Measurements from ENCODE around the gene GPSM1.

The GPSM1 gene, protein sequence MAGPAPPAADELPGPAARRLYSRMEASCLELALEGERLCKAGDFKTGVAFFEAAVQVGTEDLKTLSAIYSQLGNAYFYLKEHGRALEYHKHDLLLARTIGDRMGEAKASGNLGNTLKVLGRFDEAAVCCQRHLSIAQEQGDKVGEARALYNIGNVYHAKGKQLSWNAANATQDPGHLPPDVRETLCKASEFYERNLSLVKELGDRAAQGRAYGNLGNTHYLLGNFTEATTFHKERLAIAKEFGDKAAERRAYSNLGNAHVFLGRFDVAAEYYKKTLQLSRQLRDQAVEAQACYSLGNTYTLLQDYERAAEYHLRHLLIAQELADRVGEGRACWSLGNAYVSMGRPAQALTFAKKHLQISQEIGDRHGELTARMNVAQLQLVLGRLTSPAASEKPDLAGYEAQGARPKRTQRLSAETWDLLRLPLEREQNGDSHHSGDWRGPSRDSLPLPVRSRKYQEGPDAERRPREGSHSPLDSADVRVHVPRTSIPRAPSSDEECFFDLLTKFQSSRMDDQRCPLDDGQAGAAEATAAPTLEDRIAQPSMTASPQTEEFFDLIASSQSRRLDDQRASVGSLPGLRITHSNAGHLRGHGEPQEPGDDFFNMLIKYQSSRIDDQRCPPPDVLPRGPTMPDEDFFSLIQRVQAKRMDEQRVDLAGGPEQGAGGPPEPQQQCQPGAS

DNA sequence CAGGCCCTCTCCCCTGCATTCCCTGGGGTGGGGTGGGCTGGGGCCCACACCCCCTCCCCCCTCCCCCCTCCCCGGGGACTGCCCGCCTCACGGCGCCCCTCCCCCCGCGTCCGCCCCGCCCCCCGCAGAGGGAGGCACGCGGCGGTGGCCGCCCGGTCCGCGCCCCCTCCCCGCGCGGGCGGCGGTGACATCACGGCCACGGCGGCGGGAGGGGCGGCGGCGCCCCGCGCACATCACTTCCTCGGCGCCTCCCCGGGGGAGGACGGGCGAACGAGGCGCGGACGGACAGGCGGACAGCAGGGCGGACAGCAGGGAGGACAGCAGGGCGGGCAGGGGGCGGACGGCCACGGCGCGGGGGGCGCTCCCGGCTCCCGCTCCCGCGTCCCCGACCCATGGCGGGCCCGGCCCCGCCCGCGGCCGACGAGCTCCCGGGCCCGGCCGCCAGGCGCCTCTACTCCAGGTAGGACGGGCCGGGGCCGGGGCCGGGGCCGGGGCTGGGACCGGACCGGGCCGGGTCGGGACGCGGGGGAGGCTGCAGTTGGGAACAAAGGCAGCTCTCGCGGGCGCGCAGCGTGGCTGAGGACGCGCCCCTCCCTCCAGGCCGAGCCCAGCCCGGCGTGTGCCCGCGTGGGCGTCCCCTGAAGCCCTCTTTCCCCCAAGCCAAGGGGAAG is at the start of gene GPSM1:
TSS of gene GPSM1 (plus strand) at position 236 of the 671 bp plus-strand sequence. CDS start at position 393, 157 bp downstream.
- DNase-seq, result peak; percentile 28 to 42

DNA sequence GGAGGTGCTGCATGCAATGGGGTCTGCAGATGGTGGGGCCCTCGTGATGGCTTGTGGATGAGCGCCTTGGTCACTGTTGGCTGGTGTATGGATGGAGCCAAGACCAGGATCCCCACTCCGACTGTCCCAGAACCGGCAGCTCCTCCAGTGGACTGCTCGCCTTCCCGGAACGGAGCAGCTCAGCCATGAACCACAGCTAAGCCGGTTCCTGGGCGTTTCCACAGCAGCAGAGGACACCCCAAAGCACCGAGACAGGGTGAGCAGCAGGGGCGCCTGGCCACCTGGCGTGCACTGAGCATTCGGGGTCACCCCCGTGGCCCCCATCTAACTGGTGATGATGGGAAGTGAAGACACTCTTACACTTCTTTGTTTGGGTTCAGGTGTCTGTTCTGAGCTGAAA is 49.6 kb upstream of the GPSM1 start:
- no peak for DNase-seq

DNA sequence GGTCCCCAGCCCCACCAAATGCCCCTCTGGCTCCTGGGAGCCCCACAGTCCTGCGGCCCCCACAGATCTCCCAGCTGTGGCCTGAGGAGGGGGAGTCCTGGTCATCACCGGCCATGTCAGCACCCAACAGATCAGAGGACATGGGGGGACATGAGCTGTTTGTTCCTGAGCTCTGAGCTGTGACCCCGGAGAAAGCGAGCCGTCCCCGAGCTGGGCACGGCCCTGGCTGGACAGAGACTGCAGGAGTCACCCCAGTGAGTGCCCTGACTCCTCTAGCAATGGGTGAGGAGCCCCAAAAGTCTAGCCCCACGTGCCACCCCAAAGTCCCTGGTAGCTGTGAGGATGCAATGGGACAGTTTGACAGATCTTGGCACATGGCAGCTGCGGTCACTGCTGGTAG is 49.1 kb upstream of the GPSM1 start:
- no peak for DNase-seq

DNA sequence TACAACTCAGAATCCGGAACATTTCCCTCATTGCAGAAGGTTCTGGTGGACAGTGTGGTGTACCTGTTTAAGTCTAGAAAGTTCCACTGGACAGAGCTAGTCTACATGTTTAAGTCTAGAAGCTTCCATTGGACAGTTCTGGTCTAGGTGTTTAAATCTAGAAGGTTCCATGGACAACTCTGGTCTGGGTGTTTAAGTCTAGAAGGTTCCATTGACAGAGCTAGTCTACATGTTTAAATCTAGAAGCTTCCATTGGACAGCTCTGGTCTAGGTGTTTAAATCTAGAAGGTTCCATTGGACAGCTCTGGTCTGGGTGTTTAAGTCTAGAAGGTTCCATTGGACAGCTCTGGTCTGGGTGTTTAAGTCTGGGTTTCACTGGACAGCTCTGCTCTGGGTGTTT is 48.4 kb upstream of the GPSM1 start:
- no peak for DNase-seq

DNA sequence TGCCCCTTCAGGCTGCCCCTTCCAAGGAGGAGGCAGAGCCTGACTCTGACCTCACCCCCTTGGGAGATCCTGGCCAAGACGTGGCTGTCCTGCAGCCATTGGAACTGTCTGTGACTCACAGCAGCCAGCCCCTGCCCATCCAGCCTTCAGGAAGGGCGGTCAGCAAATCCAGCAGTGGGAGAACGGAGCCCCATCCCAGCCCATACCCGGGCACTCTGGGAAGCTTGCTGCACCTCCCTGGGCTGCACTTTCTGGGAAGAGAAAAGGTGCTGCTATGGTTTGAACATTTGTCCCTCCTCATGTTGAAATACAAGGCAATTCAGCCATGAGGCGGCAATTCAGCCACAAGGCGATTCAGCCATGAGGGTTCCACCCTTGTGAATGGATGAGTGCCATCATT is 47.9 kb upstream of the GPSM1 start:
- no peak for DNase-seq

DNA sequence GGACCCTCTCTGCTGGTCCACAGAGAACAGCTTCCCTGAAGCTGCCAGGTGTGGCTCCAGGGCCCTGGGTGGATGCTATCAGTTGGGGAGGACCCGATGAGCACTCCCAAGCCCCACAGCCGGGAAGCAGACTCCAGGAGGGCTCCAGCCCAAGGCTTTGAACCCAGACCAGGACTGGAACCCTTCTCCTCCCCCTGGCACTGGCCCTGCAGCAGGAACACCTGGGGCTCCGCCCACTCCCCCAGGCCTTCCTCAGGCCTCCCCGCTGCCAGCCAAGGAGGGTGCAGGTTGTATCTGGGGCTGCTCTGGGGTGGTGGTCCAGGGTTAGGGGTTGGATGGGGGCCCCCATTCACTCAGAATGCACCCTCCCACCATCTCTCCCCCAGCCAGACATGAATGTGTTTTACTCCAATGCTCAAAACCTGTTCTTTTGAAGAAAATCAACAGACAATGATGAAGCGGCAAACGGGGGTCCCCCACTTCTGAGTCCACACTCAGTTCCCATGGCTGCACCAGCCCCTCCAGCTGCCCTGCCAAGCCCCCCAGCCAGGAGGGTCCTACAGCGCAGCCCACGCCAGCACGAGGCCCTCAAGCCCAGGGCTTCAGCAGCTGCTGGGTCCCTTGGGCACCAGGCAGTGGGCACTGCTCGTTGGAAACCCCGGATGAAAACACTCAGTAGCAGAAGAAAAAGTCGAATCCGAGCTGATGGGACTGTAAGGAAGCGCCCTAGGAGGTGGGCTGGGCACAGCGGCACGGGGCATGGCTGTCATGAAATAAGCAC is 46.6 kb upstream of the GPSM1 start:
- no peak for DNase-seq

DNA sequence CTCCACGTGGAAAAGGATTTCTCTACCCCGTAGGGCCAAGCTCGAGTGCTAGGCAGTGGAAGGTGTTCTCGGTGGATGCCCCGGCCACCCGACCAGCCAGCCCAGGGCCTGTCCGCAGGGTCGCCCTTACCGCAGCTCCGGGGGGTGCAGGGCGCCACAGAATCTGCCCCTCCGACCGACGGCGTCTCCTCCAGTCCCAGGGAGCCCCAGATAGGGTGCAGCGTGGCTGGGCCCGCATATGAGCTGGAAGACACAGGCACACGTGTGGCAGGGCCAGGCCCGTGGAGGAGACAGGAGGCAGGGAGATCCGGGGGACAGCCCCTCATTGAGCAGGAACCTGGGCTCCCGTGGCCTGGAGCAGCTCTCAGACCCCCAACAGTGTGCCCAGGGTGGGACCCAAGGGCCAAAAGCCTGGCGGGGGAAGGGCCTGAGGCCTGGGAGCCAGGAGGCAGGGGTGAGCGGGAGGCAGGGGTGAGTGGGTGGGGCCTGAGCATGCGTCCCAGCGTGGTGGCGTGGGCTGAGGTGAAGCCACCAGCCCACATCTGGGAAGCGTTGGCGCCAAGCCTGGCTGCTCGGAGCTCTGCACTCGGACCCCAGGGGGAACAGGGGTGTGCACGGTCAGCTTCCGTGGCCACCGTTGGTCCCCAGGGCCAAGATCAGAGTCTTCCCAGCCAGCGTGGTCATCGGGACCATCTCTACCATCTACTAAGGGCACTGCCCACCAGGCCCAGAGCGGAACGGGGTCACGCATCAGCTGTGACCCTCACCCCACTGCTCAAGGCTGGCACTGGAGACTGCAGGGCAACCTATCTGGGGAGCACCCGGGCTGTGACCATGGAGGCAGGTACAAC is 45.7 kb upstream of the GPSM1 start:
- no peak for DNase-seq

DNA sequence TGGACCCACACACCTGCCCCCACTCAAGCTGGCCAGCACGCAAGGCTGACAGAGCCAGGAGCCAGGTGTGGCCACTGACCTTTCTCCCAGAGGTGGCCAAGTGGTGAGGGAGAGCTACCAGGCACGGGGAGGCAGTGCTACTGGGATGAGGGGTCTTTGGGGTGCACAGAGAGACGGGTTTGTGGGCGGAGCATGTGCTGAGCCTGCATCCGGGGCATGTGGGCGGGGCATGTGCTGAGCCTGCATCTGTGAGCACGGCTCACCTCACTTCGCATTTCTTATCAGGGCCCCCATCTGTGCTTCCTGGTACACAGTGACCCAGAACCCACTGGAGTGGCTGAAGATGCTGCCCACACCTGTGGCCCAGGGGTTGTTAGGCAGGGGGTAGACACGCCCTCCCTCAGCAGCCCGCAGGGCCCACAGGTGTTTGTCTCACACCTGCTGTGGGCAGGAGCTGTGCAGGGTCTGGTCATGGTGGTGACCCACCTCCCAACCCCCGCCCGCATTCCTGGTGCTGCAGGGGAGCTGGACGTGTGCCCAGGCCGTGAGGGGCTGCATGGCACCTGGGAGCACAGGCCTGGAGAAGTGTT is 45.0 kb upstream of the GPSM1 start:
- no peak for DNase-seq

DNA sequence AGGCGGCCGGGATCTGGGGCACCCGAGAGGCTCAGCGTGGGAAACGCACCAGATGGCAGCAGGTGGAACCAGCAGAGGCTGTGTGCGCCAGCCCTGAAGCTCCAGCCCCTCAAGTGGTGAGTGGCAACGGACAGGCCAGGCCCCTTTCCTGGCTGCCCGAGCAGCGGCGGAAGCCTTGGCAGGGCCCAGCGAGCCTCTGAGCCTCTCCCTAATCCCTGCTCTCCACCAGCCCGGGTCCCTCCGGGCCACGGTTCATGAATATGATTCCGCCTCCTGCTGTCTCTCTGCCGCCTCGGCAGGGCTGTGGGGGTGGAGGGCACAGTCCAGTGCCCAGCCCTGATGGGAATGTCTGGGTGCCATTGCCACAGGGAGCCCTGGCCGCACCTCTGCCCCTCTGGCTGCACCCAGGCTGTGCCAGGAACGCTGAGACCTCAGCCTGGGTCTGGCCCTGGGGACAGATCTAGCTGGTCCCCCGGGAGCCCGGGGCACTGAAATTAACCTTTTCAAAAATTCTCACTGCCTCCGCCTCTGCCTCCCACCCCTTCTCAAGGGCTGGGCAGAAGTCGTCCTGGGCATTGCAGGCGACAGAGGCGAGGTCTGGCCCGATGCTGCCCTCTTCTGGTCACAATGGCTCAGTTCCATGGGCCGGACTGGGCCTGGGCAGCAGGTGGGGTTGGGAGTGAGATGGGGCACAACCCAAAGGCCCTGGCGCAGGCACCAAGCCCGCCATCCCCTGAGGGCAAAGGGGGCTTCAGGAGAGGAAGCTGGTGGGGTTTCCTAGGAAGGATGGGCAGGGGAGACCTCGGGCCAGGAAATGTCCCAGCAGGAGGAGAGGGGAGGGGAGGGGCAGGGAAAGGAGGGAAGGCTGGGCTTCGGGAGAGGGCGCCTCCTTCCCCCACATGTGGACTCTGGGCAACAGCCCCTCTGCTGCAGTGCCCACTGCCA is 43.8 kb upstream of the GPSM1 start:
- DNase-seq, result peak; percentile 63 to 66

DNA sequence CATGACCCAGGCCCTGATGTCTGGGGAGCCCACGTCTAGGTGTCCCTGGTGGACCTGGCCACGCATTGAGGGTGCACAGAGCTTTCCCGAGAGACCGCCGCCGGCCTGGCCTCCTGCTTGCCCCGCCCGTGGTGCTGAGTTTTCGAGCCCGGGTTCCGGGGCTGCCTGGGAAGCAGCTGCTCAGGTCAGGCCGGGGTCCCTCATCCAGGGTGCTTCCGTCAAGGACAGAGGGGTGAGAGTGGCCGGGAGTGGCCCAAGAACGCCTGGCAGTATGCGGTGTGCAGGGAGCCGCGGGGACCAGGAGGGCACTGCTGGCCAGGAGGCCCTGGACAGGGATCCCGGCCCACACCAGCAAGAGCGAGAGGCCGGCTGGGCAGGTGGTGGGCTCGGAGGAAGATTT is 43.0 kb upstream of the GPSM1 start:
- DNase-seq, result no peak

DNA sequence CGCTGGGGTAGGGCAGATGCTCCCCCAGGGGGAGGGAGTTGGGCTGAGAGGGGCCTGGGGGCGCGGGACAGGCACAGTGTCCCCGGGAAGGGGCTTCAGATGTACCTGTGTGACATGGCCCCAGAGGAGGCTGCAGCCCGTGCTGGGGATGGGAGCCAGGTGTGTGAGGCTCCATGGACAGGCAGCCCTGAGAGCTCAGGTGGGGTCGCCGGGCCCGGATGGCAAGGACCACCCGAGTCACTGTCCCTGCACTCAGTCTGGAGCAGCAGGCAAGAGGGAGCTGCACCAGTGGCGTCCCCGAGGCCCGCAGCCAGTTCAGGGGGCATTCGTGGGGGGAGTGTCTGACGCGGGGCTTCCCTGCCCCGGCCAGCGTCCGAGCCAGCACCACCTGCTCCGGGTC is 42.4 kb upstream of the GPSM1 start:
- no peak for DNase-seq

DNA sequence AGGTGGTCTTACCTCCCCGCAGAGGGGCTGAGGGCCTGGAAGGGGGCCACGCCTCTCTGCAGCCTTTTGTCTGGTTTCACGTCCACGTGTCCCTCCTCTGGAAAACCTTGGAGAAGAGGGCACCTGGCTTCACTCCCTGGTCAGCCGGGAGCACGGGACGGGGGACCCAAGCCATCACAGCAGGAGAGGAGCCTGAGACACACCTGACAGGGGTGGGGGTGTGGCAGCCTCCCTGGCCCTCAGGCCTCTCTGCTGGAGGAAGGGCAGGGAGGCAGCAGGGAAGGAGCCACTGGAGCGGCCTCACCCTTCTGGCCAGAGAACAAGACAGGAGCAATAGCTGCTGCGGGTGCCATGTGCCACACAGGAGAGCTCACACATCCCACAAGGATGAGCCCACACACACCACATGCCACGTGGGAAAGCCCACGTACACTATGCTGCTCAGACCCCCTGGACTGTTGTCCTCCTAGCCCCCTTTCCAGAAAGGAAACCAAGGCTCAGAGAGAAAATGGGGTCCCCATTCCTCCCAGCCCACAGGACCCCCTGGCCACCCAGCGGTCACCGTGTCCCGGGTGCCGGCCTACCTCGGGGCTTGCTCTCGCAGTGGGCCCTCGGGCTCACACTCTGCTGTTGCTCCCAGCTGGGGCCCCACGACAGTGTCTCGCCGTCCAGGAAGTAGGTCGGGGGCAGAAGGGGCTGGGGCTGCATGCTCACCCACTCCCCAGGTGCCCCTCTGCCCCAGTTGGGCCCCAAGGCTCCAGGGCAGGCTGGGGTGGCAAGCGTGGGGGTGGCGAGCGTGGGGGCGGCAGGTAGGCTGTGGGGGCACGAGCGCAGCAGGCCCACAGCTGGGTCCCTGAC is 41.6 kb upstream of the GPSM1 start:
- no peak for DNase-seq

DNA sequence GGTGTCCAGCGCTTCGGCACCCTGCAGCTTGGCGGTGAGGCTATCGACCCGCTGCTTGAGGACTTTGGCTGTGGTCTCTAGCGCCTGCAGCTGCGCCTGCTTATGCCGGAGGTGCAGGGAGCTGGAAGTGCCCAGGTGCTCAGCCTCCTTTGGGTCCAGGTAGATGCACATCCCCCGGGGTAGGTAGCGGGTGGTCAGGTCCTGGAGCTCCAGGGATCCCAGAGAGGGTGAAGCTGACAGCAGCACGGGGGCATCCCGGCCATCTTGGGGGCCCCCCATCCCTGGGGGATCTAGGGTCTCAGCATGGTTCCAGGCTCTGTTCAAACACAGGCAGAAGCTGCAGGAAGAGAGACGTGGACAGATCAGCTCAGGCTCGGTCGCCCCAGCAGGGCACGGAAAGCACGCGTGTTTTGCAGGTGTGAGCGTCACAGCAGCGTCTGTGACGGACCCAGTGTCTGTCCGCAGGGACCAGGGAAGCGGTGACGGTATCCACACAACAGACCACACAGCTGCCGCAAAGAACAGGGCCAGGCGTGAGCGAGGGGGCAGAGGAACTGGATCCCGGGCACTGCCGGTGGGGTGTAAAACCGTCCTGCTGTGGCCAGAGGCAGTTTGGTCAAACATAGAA is 40.9 kb upstream of the GPSM1 start:
- no peak for DNase-seq

DNA sequence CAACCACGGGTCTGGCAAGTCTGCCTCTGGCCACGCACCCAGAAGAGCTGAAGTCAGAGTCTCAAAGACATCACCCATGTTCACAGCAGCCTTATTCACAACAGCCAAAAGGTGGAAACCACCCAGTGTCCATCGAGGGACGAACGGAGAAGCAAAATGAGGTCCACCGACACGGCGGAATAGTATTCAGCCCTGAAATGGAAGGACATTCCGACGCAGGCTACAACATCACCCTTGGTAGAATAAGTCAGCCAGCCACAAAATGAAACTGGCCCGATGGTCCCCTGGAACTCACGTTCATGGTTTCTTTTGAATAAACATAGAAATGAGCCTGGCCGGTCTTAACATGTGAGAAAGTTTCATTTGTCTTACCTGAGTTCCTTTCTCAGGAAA is 40.4 kb upstream of the GPSM1 start:
- DNase-seq, result no peak

DNA sequence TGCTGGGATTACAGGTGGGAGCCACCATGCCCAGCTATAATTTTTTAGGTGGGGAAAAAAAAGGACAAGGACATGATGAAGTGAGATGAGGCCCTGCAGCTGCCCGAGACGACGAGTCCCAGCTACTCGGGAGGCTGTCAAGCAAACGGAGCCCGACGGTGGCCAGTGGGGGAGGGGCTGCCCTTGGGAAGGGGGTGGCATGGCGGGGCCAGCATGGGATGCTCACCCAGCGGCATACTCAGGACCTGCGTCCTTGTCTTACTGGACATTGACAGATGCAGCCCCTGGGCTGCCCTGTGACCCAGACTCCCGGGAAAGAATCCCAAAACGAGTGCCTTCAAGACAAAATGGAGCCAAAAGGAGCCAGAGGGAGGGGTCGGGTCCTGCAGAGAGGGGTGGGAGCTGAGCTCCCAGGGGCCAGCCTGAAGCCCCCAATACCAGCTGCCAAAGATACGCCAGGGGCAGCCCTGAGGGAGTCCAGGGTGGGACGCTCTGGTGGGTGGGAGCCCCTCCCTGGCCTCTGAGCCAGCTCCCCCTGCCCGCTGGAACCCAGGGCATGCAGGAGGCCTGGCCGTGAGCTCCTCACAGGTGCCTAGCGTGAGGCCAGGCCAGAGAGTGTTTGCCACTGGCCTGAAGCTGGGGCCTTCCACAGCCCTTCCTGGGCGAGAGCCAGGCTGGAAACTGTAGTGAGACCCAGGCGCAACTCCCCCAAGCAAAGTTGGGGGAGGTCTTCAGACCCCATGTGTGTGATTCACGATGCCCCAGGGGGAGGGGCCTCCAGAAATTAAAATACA is 39.2 kb upstream of the GPSM1 start:
- no peak for DNase-seq

DNA sequence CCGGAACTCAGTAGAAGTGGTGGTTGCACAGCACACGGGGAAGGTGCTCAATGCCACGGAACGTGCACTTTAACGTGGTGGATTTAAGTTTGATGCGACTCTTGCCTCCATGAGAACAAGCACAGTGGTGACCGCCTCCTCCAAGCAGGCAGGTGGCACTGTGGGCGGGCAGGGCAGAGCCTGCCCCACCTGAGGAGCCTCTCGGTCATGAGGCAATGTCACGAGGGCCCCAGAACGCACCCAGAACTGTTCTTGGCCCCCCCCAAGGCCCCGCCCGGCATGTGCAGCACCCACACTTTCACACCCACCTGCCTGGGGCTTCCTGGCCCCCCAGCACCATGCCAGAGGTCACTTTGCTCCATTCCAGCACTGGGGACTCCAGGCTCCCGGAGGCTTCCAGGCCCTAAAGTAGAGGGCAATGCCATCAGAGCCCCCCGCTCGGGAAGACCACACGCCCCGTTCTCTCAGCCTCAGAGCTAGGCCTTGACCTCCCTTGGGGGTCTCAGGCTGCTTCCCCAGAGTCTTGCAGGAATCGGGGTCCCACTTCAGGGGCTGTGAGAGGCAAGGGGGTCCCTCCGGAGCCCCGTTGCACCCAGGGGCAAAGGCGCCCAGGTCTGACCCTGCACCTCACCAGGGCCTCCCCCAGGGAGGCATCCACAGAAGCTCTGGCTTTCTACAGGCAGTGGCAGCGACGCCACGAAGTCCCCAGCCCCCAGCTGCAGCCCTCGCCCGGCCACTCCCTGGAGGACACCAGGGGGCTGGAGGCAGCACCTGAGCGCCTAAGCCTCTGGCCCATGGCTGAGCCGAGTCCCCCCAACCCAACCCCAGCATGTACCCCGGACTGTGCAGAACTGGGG is 37.5 kb upstream of the GPSM1 start:
- DNase-seq, result no peak

DNA sequence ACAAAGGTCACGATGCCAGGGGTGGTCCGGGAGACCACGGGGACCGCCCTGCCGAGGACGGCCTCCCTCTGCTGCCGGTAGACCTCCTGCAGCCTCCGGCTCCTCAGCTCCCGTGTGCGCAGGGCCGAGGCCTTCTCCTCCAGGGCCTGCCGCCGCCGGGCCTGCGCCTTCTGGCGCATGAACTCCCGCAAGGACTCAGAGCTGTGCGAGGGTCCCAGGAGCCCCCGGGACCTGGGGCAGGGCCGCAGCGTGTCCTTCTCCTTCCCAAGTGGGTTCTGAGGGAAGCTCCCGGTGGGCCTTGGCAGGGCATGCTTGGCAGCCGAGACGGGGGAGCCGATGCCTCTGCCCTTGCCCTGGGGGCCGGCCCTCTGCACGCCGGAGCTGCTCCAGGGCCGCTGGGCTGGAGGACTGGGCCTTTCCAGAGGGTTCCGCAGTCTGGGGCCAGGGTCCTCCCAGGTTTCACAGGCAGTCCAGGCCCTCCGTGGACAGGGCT is 36.8 kb upstream of the GPSM1 start:
- no peak for DNase-seq

Data from activated CD4-positive, alpha-beta T cell treated with anti-CD3 and anti-CD28 coated beads, Interleukin-2, amount 50 U/mL, for 4 hours (primary cell).